Measurements from ENCODE around the gene DOLPP1. TPM values are rescaled to one million over a fixed set of nuclear protein-coding genes. Genes with fewer than 3 reads are reported as not detected.

Gene DOLPP1
- polyA plus RNA-seq, 1 donor from 2014 or later = 31.5 TPM

DNA sequence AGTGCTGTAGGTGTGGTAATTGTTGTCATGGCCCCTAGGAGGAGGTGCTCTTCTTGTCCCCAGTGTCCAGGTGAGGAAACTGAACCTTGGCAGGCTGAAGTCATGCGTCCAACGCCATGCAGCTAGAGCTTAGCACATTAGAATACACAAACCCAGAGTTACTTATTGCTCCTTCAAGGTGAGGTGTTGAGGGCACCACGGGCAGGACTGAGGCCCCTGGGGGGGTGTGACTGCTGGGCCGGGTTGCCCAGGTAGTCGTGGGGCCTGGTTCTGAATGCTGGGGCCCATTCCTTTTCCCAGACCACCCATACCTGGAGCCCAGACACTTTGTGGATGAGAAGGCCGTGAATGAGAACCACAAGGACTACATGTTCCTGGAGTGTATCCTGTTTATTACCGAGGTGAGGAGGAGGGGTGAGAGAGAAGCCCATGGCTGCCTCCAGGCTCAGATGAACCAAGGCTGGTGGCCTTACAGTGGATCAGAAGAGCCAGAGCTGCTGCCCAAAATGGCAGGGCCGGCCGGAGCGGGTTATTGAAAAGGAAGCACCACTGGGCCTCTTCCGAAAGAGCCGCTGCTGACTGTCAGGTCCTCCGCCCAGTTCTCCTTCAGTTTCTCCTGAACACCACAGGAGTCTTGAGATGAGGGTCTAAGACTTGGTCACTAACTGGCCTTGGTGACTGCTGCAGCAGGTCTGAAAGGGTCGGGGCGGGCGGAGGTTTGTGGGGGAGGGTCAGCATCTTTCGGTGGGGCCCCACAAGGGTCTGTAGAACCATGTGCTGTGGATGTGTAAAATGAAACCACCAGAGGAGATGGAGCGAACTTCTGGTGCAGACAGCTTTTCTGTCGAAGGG, 56.6 kb downstream of the DOLPP1 start:
- Histone ChIP-seq H2AFZ (ENCODE audit: low read depth, low read length) (no peak overlapping the region), H3K79me2 (replicated peaks; ENCODE audit: insufficient read depth, low read length) (no peaks in the 10 kb centered on the region), H4K20me1 (ENCODE audit: insufficient read depth) (no peaks in the 10 kb centered on the region), H3K4me2 (ENCODE audit: low read length) (no peak overlapping the region), H3K27ac (ENCODE audit: low read length) (no peak overlapping the region), H3K27me3 (ENCODE audit: insufficient read depth, low read depth, low read length) (no peaks in the 10 kb centered on the region), H3K9me3 (ENCODE audit: low read length) (no peaks in the 10 kb centered on the region), H3K36me3 (ENCODE audit: insufficient read depth, low read length) (no peaks in the 10 kb centered on the region), H3K9ac (ENCODE audit: low read length) (no peak overlapping the region), H3F3A (ENCODE audit: insufficient read depth, low read length, poor library complexity, severe bottlenecking) (no peaks in the 10 kb centered on the region), H3K4me3 (ENCODE audit: low read length) (no peak overlapping the region), H3K9me2 (ENCODE audit: insufficient read depth, low read length) (no peaks in the 10 kb centered on the region)
- no peak for TF ChIP-seq MXI1 (conservative IDR thresholded peaks at IDR 0.05; ENCODE audit: poor library complexity, severe bottlenecking)
- TF ChIP-seq, protein P1, sequence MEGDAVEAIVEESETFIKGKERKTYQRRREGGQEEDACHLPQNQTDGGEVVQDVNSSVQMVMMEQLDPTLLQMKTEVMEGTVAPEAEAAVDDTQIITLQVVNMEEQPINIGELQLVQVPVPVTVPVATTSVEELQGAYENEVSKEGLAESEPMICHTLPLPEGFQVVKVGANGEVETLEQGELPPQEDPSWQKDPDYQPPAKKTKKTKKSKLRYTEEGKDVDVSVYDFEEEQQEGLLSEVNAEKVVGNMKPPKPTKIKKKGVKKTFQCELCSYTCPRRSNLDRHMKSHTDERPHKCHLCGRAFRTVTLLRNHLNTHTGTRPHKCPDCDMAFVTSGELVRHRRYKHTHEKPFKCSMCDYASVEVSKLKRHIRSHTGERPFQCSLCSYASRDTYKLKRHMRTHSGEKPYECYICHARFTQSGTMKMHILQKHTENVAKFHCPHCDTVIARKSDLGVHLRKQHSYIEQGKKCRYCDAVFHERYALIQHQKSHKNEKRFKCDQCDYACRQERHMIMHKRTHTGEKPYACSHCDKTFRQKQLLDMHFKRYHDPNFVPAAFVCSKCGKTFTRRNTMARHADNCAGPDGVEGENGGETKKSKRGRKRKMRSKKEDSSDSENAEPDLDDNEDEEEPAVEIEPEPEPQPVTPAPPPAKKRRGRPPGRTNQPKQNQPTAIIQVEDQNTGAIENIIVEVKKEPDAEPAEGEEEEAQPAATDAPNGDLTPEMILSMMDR (IDR thresholded peaks at IDR 0.05; ENCODE audit: poor library complexity, severe bottlenecking) = no peak
- no peak for TF ChIP-seq POLR2AphosphoS5 (IDR thresholded peaks at IDR 0.05)
- no peak for TF ChIP-seq RAD21 (conservative IDR thresholded peaks at IDR 0.05)
- TF ChIP-seq, protein P2, sequence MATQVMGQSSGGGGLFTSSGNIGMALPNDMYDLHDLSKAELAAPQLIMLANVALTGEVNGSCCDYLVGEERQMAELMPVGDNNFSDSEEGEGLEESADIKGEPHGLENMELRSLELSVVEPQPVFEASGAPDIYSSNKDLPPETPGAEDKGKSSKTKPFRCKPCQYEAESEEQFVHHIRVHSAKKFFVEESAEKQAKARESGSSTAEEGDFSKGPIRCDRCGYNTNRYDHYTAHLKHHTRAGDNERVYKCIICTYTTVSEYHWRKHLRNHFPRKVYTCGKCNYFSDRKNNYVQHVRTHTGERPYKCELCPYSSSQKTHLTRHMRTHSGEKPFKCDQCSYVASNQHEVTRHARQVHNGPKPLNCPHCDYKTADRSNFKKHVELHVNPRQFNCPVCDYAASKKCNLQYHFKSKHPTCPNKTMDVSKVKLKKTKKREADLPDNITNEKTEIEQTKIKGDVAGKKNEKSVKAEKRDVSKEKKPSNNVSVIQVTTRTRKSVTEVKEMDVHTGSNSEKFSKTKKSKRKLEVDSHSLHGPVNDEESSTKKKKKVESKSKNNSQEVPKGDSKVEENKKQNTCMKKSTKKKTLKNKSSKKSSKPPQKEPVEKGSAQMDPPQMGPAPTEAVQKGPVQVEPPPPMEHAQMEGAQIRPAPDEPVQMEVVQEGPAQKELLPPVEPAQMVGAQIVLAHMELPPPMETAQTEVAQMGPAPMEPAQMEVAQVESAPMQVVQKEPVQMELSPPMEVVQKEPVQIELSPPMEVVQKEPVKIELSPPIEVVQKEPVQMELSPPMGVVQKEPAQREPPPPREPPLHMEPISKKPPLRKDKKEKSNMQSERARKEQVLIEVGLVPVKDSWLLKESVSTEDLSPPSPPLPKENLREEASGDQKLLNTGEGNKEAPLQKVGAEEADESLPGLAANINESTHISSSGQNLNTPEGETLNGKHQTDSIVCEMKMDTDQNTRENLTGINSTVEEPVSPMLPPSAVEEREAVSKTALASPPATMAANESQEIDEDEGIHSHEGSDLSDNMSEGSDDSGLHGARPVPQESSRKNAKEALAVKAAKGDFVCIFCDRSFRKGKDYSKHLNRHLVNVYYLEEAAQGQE (IDR thresholded peaks at IDR 0.05; ENCODE audit: borderline replicate concordance) = no peak
- no peak for TF ChIP-seq SMC3 (conservative IDR thresholded peaks at IDR 0.05; ENCODE audit: poor library complexity)
- TF ChIP-seq EP300 (conservative IDR thresholded peaks at IDR 0.05; ENCODE audit: poor library complexity, severe bottlenecking) = no peak
- no peak for TF ChIP-seq EZH2 (IDR thresholded peaks at IDR 0.05; ENCODE audit: borderline replicate concordance, insufficient read depth, low read length, poor library complexity, severe bottlenecking)
- no peak for TF ChIP-seq TAF1 (IDR thresholded peaks at IDR 0.05; ENCODE audit: low read depth)

DNA sequence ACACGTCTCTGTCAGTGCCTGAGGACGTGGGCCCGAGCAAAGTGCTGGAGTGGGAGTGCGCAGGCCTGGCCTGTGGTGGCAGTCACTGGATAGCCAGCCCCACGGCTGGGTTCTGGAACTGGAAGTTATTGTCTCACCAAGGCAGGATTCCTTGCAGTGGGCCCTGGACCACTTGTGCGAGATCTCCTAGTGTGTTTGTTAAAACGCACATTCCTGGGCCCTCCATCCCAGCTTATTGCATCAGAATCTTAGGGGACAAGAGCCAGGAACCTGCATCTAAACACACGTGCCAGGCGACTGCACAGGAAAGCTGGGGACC, 57.2 kb downstream of the DOLPP1 start:
- Histone ChIP-seq H3K4me3 (ENCODE audit: low read length) (no peak overlapping the region), H3K27me3 (ENCODE audit: insufficient read depth, low read depth, low read length) (no peaks in the 10 kb centered on the region), H3K36me3 (ENCODE audit: insufficient read depth, low read length) (no peaks in the 10 kb centered on the region), H3K4me2 (ENCODE audit: low read length) (no peak overlapping the region), H3K79me2 (replicated peaks; ENCODE audit: insufficient read depth, low read length) (no peaks in the 10 kb centered on the region), H3K9me2 (ENCODE audit: insufficient read depth, low read length) (no peaks in the 10 kb centered on the region), H3F3A (ENCODE audit: insufficient read depth, low read length, poor library complexity, severe bottlenecking) (no peaks in the 10 kb centered on the region), H3K9ac (ENCODE audit: low read length) (no peak overlapping the region), H3K9me3 (ENCODE audit: low read length) (no peaks in the 10 kb centered on the region), H4K20me1 (ENCODE audit: insufficient read depth) (no peaks in the 10 kb centered on the region), H3K27ac (ENCODE audit: low read length) (no peak overlapping the region), H2AFZ (ENCODE audit: low read depth, low read length) (no peak overlapping the region)
- TF ChIP-seq RAD21 (conservative IDR thresholded peaks at IDR 0.05) (no peak), TAF1 (IDR thresholded peaks at IDR 0.05; ENCODE audit: low read depth) (no peak), POLR2AphosphoS5 (IDR thresholded peaks at IDR 0.05) (no peak), EZH2 (IDR thresholded peaks at IDR 0.05; ENCODE audit: borderline replicate concordance, insufficient read depth, low read length, poor library complexity, severe bottlenecking) (no peak), SMC3 (conservative IDR thresholded peaks at IDR 0.05; ENCODE audit: poor library complexity) (no peak)
- TF ChIP-seq, protein P1 (IDR thresholded peaks at IDR 0.05; ENCODE audit: poor library complexity, severe bottlenecking) = no peak
